Fibroblast of skin of right biceps (primary cell): ENCODE results near the gene PAFAH2.
"Not testable (repeated sequence)": the region's sequence is repeated elsewhere in the genome, so short reads cannot be mapped to it uniquely, and the experiment has no call there.

Experiments
- DNase-seq: peaks from one replicate; pipeline ENCODE4 v3.0.0-alpha.2; 2013

Gene PAFAH2

GRCh38 chr1:26010825-26011224 is 13.0 kb upstream of the PAFAH2 start:
- DNase-seq, result no peak

DNA sequence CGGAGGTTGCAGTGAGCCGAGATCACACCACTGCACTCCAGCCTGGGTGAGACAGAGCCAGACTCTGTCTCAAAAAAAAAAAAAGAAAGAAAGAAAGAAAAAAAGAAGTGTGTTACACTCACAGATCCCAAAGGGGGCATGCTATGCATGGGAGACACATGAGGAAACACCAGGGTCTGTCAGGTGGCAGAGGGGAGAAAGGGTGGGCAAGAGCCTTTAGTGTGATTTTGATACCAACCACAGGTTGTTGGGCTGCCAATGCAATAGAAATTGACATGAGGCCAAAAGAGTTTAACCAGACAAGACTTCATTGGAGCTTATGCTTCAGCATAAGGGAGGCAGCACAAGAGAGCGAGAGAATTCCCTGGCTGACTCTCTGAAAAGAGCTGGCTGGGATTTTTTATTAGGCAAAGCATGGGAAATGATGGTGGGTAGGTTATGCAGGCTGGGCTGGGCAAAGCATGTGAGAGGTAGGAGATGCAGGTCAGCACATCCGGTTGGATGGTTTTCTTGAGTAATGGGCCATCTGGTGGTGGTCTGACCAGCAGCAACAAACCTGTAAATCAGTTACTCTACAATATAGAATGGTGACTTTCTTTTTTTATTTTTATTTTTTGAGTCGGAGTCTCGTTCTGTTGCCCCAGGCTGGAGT is 12.1 kb upstream of the PAFAH2 start:
- DNase-seq, result no peak

GRCh38 chr1:26006710-26007109 is 8.8 kb upstream of the PAFAH2 start:
- DNase-seq, result no peak

GRCh38 chr1:26005434-26006105 is 7.7 kb upstream of the PAFAH2 start:
- no peak for DNase-seq

GRCh38 chr1:26003756-26004155 is 5.9 kb upstream of the PAFAH2 start:
- no peak for DNase-seq

DNA sequence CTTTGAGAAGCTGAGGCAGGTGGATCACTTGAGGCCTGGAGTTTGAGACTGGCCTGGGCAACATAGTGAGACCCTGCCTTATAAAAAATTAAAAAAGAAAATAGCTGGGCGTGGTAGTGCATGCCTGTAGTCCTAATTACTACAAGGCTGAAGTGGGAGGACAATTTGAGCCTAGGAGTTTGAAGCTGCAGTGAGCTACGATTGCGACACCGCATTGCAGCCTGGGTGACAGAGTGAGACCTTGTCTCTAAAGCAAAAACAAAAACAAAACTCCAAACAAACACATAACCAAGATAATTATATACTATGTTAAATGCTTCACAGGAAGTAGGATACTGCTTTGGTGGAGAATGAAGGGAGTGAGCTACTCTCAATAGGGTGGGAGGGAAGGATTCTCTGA is 5.4 kb upstream of the PAFAH2 start:
- DNase-seq, result no peak

DNA sequence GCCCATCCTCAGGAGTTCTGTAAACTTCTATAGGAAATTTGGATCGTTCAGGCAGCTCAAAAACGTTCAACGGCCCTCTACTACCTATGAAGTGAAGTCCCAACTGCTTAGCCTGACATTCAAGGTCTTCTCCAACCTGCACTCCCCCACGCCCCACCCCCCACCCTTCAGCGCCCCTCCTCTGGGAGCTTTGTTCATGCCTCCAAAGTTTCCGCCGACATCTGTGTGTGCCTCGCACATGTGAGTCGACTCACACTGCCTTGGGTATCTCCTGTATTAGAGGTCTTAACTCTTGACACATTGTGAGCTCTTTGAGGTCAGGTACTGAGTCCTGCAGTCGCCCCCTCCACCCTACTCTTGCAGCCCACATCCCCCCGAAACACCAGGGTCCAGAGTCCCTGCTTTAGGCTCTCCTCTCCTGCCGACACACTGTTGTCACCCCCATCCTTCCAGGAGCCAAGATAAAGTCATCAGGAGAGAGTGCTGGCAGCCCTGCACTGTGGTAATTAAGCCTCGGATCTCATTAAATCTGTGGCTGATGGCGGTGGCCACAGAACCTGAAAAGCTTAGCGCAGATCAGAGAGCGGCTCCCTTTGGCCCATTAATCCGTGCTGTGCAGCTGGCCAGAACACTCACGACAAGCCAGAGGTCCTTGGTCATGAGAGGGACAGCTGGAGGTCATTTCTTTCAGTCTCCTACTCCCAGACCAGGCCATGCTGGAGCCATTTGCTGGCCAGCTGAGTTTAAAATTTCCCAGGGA is 1.4 kb upstream of the PAFAH2 start:
- DNase-seq, result no peak

DNA sequence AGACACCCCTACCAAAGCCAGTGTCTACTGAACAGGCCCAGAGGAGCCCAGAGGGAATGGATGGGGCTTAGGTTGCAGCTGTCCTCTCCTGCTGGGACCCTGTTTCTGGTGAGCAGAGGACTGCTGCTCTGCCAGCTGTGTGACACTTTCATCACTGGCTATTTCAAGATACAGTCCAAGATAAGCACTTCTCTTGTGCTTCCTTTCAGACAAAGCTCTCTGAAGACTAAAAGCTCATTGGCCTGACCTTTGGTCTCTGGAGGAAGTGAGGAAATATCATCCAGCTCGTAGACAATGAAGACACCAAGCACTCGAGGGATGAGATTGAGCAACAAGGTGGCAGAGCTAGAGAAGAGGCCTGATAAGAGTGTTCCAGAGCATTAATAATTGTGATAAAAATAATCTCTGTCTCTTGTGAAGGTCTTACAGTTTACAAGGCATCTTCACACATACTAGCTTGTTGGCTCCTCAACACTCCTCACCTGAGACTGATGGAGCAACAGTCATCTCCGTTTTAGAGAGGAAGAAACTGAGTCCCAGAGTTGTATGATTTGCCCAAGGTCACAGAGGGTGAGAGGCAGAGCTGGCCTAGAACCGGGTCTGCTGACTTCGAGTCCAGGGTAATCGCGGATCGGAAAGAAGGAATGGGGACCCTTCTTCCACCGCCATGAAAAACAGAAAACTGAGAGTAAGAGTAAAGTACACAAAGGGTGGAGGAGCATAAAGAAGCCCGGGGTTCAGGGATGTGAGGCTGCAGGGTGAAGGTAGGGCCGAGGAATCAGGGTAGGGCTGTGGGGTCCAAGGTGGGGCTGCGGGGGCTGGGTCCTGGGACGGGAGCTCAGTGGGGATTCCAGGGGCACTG is 666 bp downstream of the PAFAH2 start:
- peak; percentile 33 for DNase-seq

GRCh38 chr1:25994402-25995150 is 3.3 kb downstream of the PAFAH2 start:
- no peak for DNase-seq

- DNase-seq, result no peak
Measured at GRCh38 chr1:25993197-25993951, 4.5 kb downstream of the PAFAH2 start.

DNA sequence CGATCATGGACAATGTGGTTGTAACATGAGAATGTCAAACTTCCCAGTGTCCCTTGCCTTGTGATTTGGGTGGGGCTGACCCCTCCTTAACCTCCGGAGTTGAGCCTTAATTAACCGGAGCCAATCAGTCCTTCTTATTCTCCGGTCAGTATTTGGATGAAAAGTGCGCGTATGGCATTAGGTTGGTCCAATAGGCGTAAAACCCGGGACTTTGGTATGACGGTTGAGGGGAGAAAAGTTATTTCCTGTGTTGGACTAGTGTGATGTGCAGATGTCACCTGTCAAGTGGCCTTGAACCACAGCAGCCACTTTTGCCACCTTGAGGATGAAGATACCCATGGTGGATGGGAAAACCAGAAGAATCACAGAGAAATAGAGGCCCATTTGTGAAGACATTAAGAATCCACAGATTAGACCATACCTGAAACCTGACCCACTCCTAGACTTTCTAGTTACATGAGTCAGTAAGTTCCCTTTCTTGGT is 5.1 kb downstream of the PAFAH2 start:
- no peak for DNase-seq

GRCh38 chr1:25991937-25992688 is 5.8 kb downstream of the PAFAH2 start:
- peak; percentile 52 for DNase-seq

DNA sequence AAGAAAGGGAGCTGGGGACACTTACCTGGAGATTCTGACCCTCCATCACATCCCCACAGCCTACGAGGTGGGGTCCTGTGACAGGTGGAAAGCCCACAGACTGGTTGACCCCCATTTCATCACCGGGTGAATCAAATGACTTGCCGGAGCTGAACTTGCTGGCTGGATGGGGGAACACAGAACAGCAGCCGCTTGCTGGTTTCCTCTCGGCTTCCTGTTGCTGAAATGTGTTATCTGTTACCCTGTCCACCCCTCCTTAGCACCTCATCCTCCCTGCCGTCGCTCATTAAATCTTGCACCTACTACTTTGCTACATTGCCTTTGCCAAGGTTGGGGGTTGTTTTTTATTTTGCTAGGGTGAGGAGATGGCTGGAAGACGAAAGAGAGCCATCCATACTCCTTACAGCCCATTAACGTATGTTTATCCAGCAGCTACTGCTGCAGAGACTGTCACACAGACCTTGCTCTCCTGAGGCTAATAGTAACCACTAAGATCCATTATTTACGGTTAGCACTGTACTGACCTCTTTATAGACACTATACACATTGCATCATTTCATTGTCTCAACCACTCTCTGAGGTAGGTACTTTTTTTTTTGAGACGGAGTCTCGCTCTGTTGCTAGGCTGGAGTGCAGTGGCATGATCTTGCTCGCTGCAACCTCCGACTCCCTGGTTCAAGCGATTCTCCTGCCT is 7.0 kb downstream of the PAFAH2 start:
- DNase-seq, result no peak

GRCh38 chr1:25990251-25990650 is 7.6 kb downstream of the PAFAH2 start:
- no peak for DNase-seq

- no peak for DNase-seq
Measured at GRCh38 chr1:25989440-25990234, 8.2 kb downstream of the PAFAH2 start.

GRCh38 chr1:25987951-25988350 is 9.9 kb downstream of the PAFAH2 start:
- no peak for DNase-seq

GRCh38 chr1:25986773-25987172 is 11.1 kb downstream of the PAFAH2 start:
- DNase-seq, result not testable (repeated sequence)

GRCh38 chr1:25985670-25986069 is 12.2 kb downstream of the PAFAH2 start:
- DNase-seq, result no peak

DNA sequence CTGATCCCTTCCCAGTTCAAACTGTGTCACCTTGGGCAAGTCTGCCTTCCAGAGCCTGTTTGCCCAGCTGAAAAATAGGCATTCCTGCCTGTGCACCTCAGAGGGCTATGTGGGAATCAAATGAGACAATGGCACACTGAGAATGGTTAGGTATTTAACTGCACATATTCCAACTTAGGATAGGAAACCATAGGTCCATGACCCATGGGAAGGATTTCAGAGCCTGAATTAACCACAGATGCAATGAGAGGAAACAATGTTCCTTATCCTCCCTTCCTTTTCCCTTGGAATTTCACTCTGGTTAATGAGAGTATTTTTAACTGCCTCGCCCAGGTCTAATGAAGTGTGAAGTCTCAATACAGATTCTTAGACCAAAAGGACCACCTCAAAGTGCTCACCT is 12.7 kb downstream of the PAFAH2 start:
- DNase-seq, result no peak
